Stimulated activated CD8-positive, alpha-beta memory T cell treated with anti-CD3 and anti-CD28 coated beads, Interleukin-4, amount 100 ng/mL, for 1 hour (primary cell): ENCODE data around the gene ANKRD39.

Source experiments
- DNase-seq, 2 donors: peaks; one replicate each; pipeline ENCODE4 v3.0.0-alpha.2; 2020; ENCODE audit warnings: low read depth in 2 of 2, low spot score in 1 of 2

ANKRD39 gene

GRCh38 chr2:96859099-96859649 is 1.4 kb upstream of the ANKRD39 start:
- DNase-seq: no peak

DNA sequence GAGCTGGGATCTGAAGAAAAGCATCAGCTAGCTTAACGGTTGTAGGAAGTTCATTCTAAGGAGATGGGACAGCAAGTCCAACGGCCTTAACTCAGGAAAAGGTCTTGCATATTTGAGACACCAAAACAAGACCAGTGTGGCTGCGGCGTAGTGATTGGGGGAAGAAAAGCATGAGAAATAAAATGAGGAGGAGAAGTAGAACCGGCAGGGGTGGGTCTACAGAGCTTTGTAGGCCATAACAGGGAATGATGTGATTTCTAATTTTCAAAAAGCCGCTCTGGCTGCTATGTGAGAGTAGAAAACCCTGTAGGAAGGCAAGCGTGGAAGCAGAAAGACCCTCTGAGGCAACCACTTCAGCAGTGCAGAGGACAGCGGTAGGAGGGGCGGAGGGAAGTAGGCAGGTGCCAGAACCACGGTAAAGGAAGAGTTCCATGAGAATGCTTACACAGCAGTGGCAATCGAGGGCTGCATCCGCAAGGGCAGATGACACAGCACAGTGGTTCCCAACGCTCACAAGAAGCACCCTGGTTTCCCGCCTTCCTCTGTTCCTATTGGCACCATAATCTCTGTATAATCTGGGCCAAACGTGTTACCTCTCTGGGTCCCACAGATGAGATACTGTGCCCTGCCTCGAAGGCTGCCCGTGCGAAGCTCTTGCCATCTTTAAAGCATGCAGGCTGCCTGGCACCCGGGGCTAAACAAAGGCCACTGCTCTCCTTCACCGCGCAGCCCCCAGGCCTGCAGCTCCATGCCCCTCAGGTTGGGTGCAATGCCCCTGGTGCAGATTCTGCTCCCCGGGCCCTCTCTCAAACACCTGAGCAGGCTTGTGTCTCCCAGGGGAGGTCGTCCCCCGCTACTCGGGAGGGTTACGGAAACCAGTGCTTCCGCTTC is 795 bp downstream of the ANKRD39 start:
- DNase-seq: no peak

GRCh38 chr2:96853321-96853720 is 4.5 kb downstream of the ANKRD39 start:
- no peak for DNase-seq

- DNase-seq: no peak
Measured at GRCh38 chr2:96852667-96853066, 5.1 kb downstream of the ANKRD39 start.

DNA sequence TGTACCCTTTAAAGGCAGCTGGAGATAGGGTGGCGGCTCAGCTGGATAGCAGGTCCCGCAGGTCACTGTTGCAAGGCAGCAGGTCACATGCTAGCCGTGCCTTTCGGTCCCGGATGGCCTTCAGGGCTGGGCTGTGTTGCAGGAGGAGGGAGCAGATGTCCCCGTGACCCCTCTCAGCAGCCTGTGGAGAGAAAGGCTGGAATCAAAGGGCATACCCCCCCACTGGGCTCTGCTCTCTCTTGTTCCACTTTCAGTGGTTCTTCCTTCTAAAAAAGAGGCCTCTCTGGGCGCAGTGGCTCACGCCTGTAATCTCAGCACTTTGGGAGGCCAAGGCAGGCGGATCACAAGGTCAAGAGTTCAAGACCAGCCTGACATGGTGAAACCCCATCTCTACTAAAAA is 9.6 kb downstream of the ANKRD39 start:
- DNase-seq: no peak

GRCh38 chr2:96847586-96847985 is 10.2 kb downstream of the ANKRD39 start:
- no peak for DNase-seq

DNA sequence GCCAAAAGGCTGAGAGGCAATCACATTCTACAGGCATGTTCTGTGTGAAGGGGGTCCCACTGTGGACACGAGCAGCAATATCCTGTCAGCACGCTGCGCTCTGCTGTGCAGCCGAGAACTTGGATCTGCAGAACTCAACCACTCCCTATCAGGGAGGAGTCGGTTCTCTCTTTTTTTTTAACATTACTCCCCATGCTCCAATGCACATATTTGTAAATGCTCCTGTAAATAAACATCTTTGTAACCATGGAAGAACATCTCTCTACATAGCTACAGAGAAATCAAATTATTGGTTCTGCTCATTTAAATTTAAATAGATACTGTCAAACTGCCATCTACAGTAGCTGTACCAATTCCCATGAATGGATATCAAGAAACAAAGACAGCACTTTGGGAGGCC is 11.0 kb downstream of the ANKRD39 start:
- no peak for DNase-seq

DNA sequence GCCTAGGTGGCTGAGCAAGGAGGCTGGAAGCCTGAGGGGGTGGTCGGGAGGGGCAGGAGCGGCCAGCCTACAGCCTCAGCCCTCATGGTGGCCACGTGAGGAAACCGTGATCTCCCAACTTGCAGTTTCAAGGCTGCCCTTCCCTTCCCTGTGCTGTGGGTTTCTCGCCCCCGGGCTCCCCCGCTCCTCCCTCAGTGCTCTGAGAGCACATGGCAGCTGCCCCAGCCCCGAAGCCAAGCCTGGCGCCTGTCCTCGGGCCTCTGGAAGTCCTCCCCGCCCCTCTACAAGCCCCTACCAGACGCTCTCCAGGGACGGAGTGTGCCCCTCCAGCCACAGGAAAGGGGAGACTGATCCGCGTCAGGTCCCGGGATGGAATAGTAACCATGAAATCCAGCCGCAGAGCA is 13.4 kb downstream of the ANKRD39 start:
- no peak for DNase-seq

DNA sequence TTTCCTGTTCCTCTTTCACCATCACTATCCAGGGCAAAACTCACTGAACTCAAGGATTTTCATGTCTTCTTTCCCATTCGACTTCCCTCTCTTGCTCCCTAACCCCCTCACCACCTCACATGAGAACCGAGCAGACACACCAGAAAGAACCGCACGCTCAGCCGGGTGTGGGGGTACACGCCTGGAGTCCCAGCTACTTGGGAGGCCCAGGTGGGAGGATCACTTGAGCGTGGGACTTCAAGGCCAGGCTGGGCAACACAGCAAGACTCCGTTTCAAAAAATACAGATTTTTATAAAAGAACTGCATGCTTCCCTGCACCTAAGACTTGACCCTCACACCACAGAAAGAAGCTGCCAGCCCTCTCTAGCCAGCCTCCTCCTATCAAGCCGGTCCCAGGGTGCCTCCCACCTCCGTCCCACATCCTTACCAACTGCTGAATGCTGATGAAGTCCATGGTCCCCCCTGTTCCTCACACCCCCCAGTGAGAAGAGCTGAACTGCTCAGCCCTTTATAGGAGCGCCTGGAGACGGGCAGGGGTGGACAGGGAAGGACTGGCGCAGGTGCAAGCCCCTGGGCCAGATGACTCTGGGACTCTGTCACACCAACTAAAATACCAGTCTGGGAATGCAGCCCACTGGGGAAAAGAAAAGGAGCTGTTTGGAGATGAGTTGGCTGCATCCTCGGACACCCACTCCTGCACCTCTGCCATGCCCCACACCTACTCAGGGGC is 14.1 kb downstream of the ANKRD39 start, which contains the start of gene ANKRD23:
ANKRD23 (minus strand) TSS at position 484 of the 731 bp plus-strand sequence; CDS start at position 455, 29 bp downstream.
- no peak for DNase-seq

DNA sequence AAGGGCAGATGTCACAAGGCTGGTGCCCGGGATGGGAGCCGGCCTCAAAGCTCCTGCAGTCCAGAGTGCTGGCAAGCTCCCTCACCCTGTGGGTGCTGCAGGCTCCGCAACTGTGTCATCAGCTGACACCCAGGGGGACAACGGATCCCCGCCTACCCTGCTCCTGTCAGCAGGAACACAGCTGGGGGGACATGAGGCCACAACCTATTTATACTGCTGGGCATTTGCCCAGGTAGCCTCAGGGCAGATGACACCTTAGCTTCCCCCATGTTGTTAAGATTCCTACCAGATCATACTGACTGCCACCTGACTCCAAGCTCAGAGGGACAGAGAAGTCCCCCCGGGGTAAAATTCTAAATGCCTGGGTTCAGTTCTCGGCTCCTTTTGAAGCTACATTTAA is 15.2 kb downstream of the ANKRD39 start:
- DNase-seq: no peak

- DNase-seq: no peak
Measured at GRCh38 chr2:96841701-96842495, 15.9 kb downstream of the ANKRD39 start.

DNA sequence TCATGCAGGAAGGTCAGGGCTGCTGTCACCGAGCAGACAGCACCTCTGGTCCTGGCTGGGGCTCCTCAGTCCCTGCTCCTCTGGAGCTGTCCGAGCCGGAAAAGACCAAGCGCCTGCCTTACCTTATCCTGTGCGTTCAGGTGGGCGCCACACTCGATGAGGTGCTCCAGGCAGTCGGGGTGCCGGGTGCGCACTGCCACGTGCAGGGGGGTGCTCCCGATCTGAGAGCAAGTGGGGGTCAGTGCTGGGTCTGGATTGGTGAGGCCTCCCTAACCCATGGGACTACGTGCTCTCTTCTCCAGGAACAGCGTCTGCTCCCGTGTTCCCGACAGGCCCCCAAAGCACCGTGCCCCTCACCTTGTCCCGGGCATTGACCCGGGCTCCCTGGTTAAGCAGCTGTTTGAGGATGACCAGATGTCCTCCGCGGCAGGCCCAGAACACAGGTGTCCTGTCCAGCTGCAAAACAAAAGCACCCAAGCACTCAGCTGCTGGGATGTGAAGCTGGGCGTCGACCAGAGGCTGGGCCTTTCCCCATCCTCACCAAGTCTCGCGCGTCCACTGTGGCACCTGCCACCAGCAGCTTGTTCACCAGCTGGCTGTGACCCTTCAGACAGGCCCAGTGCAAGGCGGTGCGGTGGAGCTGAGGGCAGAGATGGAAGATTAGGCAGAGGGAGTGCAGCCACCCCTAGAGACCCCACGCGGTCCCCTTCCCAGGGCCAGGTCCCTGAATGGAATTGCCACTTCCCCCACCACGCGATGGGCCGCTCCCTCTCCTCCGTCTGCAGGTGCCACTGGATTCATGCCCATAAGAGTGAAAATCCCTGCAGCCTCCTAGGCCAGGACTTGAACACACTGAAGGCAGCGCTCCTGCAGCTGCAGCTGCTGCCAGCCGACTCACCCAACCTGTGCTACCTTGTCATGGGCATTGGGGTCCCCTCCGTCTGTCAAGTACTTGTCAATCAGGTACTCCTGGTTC is 17.7 kb downstream of the ANKRD39 start:
- DNase-seq: no peak

DNA sequence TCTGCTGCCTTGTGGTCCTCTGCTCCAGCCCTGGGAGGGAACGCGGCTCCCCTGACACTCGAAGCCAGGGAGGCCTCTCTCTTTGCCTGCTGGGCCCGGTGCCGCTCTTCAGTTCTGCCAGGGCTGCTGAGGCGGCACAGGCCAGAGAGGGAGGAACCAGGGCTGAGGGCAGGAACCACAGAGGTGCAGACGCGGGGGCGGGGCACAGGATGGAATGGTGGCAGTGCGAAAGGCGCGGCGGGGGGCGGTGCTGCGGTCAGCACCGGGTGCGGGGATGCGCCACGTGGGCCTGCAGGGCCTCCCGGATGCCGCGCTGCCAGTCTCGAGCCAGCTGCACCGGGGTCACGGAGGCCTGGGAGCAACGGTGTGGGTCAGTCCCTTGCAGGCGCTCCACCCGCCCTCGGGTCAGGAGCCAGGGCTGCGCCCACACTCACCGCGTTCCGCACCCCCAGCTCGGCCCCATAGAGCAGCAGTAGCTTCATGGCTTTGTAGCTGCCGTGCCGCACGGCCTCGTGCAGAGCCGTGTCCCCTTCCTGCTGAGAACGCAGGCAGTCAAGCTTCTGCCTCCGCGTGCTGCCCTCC is 18.4 kb downstream of the ANKRD39 start:
- DNase-seq: peak; percentile 46 to 55

- DNase-seq: no peak
Measured at GRCh38 chr2:96838345-96839292, 19.2 kb downstream of the ANKRD39 start.

DNA sequence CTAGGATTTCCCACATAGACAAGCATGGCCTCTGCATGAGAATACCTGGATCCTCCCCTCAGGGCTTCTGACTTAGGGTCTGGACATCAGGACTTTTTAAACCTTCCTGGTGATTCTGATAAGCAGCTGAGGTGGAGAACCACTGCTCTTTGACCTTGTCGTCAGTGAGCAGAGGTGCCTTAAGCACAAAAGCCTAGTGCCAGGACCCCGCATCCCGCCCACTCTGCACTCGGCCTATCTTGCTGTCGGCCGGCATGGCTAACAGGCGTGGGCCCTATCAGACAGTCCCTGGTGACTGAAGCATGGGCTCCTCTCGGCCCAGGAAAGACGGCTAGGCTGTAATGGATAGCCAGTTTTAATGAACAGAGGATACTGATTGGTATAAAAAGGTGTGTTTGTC is 20.2 kb downstream of the ANKRD39 start:
- DNase-seq: no peak

DNA sequence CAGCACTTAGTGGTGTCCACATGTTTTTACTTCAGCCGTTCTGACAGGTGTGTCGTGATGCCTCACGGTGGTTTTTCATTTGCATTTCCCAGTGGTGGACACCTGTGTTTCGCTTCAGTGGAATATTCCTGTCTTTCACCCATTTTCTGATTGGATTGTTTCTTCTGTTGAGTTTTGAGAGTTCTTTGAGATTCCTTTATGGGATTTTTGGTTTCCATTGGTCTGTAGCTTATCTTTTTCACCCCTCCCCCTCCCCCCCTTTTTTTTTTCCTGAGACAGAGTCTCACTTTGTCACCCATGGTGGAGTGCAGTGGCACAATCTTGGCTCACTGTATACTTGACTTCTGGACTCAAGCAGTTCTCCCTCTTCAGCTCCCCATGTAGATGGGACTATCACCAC is 22.0 kb downstream of the ANKRD39 start:
- DNase-seq: no peak

DNA sequence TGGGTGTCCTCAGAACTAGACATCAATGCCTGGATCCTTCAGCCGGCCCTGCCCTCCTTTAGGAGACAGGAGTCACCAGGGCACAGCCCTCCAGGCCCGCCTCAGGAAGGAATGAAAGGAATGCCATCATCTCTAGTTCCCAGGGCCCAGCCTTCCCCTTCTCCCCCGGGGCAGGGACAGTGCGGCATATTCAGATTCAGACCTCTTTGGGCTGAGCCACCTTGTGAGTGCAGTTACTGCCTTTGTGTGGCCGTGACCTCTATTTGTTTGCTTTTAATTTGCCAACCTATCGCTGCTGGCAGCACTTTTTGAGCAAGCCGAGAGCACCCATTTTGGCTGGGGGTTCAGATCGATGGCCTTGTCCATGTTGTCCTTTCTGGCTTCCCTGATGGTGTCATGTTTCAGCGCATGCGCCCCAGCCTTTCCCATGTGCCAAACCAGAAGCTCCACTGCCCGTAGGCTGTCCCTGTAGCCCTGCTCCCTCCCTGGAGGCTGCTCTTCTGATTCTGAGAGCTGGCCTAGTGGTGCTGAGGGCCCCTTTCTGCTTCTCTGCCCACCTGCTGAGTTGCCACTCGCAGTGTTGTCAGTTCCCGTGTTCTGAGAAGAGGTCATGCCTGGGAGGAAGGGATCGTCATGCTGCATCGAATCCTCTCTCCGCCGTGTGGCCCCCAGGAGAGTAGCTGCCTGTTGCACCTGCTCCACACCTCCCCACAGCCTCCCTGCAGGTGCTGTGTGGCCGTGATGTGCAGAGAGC is 24.9 kb downstream of the ANKRD39 start:
- no peak for DNase-seq

GRCh38 chr2:96832408-96832753 is 25.4 kb downstream of the ANKRD39 start:
- no peak for DNase-seq
